Urothelium cell line (cell line): ENCODE measurements around the gene GFPT1.

Source experiments
- DNase-seq: peaks from one replicate; pipeline ENCODE4 v3.0.0; 2011; ENCODE audit warnings: low spot score, mixed read lengths
- FAIRE-seq: peaks from 2 replicates; lab custom pipeline; 2011; peaks lifted over from hg19 to GRCh38; lab: Jason Lieb, UNC

GFPT1 gene

GRCh38 chr2:69296421-69296820 lies 90.6 kb downstream of the GFPT1 start:
- no peak for FAIRE-seq
- DNase-seq = no peak

GRCh38 chr2:69292256-69292655 lies 94.8 kb downstream of the GFPT1 start:
- no peak for FAIRE-seq
- no peak for DNase-seq

- FAIRE-seq (no peak), DNase-seq (no peak)
Measured at GRCh38 chr2:69291721-69292120, 95.3 kb downstream of the GFPT1 start.

- no peak for DNase-seq
- FAIRE-seq = no peak
Measured at GRCh38 chr2:69291004-69291650, 95.9 kb downstream of the GFPT1 start.

- FAIRE-seq (no peak), DNase-seq (no peak)
Measured at GRCh38 chr2:69288429-69288828, 98.6 kb downstream of the GFPT1 start.

- no peak for DNase-seq
- no peak for FAIRE-seq
Measured at GRCh38 chr2:69287544-69287943, 99.5 kb downstream of the GFPT1 start.

GRCh38 chr2:69285379-69285894 lies 101.6 kb downstream of the GFPT1 start:
- FAIRE-seq = no peak
- DNase-seq = no peak

- DNase-seq (no peak), FAIRE-seq (no peak)
Measured at GRCh38 chr2:69280796-69281412, 106.1 kb downstream of the GFPT1 start.

GRCh38 chr2:69279931-69280681 lies 106.9 kb downstream of the GFPT1 start:
- no peak for FAIRE-seq

GRCh38 chr2:69279211-69279610 lies 107.8 kb downstream of the GFPT1 start:
- DNase-seq (no peak), FAIRE-seq (no peak)

More at GRCh38 chr2:69279931-69280681, 106.9 kb downstream of the GFPT1 start:
- DNase-seq = no peak

GRCh38 chr2:69278366-69278765 lies 108.7 kb downstream of the GFPT1 start:
- FAIRE-seq = no peak
- no peak for DNase-seq

- FAIRE-seq = no peak
- DNase-seq = no peak
Measured at GRCh38 chr2:69275490-69275889, 111.5 kb downstream of the GFPT1 start.

GRCh38 chr2:69272803-69273471 lies 114.1 kb downstream of the GFPT1 start:
- FAIRE-seq (no peak), DNase-seq (no peak)

- no peak for DNase-seq
- FAIRE-seq = no peak
Measured at GRCh38 chr2:69271831-69272257, 115.2 kb downstream of the GFPT1 start.
